Thymus (tissue), 14 donors: ENCODE data around the gene OR56A3. TPM values are rescaled to one million over a fixed set of nuclear protein-coding genes. Genes with fewer than 3 reads are reported as not detected.

ENCODE experiments used
- DNase-seq, 9 donors: peaks; one replicate each; pipeline ENCODE4 v3.0.0-alpha.2; 2013; ENCODE audit warnings: low spot score in 9 of 9, low read depth in 6 of 9, missing footprints in 1 of 9
- H3K27ac ChIP-seq, 2 donors: one replicate each; pipeline ENCODE4 v1.5.1; 2013; ENCODE audit warnings: control low read depth in 1 of 2, low read depth in 1 of 2, low read length in 1 of 2, mild to moderate bottlenecking in 1 of 2, moderate library complexity in 1 of 2
- H3K27me3 ChIP-seq, 2 donors: one replicate each; pipeline ENCODE4 v1.5.1; 2013; ENCODE audit warnings: low read length in 1 of 2; ENCODE audit not compliant: control insufficient read depth in 2 of 2, insufficient read depth in 1 of 2
- H3K36me3 ChIP-seq, 2 donors: one replicate each; pipeline ENCODE4 v1.5.1; 2013; ENCODE audit warnings: low read length in 1 of 2, mild to moderate bottlenecking in 1 of 2, moderate library complexity in 1 of 2; ENCODE audit not compliant: control insufficient read depth in 2 of 2, insufficient read depth in 2 of 2
- H3K4me1 ChIP-seq, 2 donors: one replicate each; pipeline ENCODE4 v1.5.1; 2013; ENCODE audit warnings: low read length in 2 of 2; ENCODE audit not compliant: control insufficient read depth in 2 of 2, insufficient read depth in 2 of 2
- H3K4me3 ChIP-seq, 2 donors: one replicate each; pipeline ENCODE4 v1.5.1; 2013; ENCODE audit warnings: low read length in 2 of 2, control low read depth in 1 of 2, mild to moderate bottlenecking in 1 of 2
- H3K9me3 ChIP-seq, 2 donors: one replicate each; pipeline ENCODE4 v1.5.1; 2013; ENCODE audit warnings: low read length in 1 of 2, mild to moderate bottlenecking in 1 of 2; ENCODE audit not compliant: control insufficient read depth in 2 of 2, insufficient read depth in 1 of 2
- WGBS: extraction: QIAGEN DNeasy Blood & Tissue Kit; methylation state at CpG from one replicate; pipeline ENCODE4 v1.1.7; 2013; 5-methylcytosine and 5-hydroxymethylcytosine counted together
- long read RNA-seq, 10 donors: transcript quantifications; one replicate each; lab custom pipeline, GENCODE V29; 2026
- polyA plus RNA-seq: library from polyadenylated mRNA; stranded (reverse); fragments of 200-250 nt; gene quantifications from one replicate; pipeline ENCODE4 v1.2.3, GENCODE V29; 2013
- total RNA-seq: library from RNA; stranded (reverse); fragments of 120-200 nt; gene quantifications from one replicate; pipeline ENCODE4 v1.2.4, GENCODE V29; 2013
- donor health status: healthy.

Gene OR56A3
- total RNA-seq, result not detected
- polyA plus RNA-seq, result not detected
- long read RNA-seq, donor 1, result 0 reads
- long read RNA-seq, donor 2, result 0 reads
- long read RNA-seq, donor 3, result 0 reads
- long read RNA-seq, donor 4, result 0 reads
- long read RNA-seq, donor 5, result 0 reads
- long read RNA-seq, donor 6, result 0 reads
- long read RNA-seq, donor 7, result 0 reads
- long read RNA-seq, donor 8, result 0 reads
- long read RNA-seq, donor 9, result 0 reads
- long read RNA-seq, donor 10, result 0 reads

- 94% methylated on average over 3 of the region's 3 CpGs for WGBS
- Histone ChIP-seq H3K4me1 (no peaks in the 10 kb centered on the region), H3K27ac (no peak within 1 kb of the TSS), H3K9me3 (peaks cover 2 to 6% of the 10 kb centered on the region in 2 donors), H3K27me3 (no peaks in the 10 kb centered on the region), H3K4me3 (no peak within 1 kb of the TSS), H3K36me3 (no peaks in the 10 kb centered on the region)
- no peak for DNase-seq
Observed at GRCh38 chr11:5941951-5942350, at the start of gene OR56A3. OR56A3 (plus strand) TSS chr11:5942251; CDS start chr11:5947347, 5,096 bp downstream.

GRCh38 chr11:5892908-5893307 lies 49.1 kb upstream of the OR56A3 start, which contains the start of gene OR52E5:
OR52E5 (plus strand) TSS chr11:5893208; CDS start chr11:5900777, 7,569 bp downstream.
- H3K4me1 ChIP-seq, result no peaks in the 10 kb centered on the region
- no peak within 1 kb of the TSS for H3K27ac ChIP-seq
- no peak for DNase-seq
- WGBS, result 97% methylated on average over 3 of the region's 3 CpGs
- no peak within 1 kb of the TSS for H3K4me3 ChIP-seq
- H3K27me3 ChIP-seq, result no peaks in the 10 kb centered on the region
- no peaks in the 10 kb centered on the region for H3K36me3 ChIP-seq
- no peaks in the 10 kb centered on the region for H3K9me3 ChIP-seq

GRCh38 chr11:5899534-5899933 lies 42.5 kb upstream of the OR56A3 start:
- H3K27me3 ChIP-seq, result no peaks in the 10 kb centered on the region
- no peaks in the 10 kb centered on the region for H3K9me3 ChIP-seq
- no peaks in the 10 kb centered on the region for H3K4me1 ChIP-seq
- no peak overlapping the region for H3K4me3 ChIP-seq
- H3K27ac ChIP-seq, result no peak overlapping the region
- H3K36me3 ChIP-seq, result no peaks in the 10 kb centered on the region
- WGBS, result 95% methylated on average over 2 of the region's 2 CpGs
- no peak for DNase-seq

GRCh38 chr11:5910540-5910939 lies 31.5 kb upstream of the OR56A3 start:
- no peak for DNase-seq
- no peaks in the 10 kb centered on the region for H3K27me3 ChIP-seq
- H3K4me1 ChIP-seq, result no peaks in the 10 kb centered on the region
- no peak overlapping the region for H3K4me3 ChIP-seq
- no peaks in the 10 kb centered on the region for H3K9me3 ChIP-seq
- H3K27ac ChIP-seq, result no peak overlapping the region
- H3K36me3 ChIP-seq, result no peaks in the 10 kb centered on the region
- WGBS, result 88% methylated on average over 2 of the region's 2 CpGs

GRCh38 chr11:5922749-5923426 lies 19.2 kb upstream of the OR56A3 start:
- H3K4me1 ChIP-seq, result no peaks in the 10 kb centered on the region
- no peaks in the 10 kb centered on the region for H3K36me3 ChIP-seq
- H3K27ac ChIP-seq, result no peak overlapping the region
- H3K27me3 ChIP-seq, result no peaks in the 10 kb centered on the region
- H3K9me3 ChIP-seq, result peaks cover 0 to under 1% of the 10 kb centered on the region in 2 donors
- WGBS, result 87% methylated on average over 2 of the region's 2 CpGs
- no peak overlapping the region for H3K4me3 ChIP-seq
- no peak for DNase-seq

- H3K27ac ChIP-seq, result no peak overlapping the region
- no peak overlapping the region for H3K4me3 ChIP-seq
- no peaks in the 10 kb centered on the region for H3K36me3 ChIP-seq
- no peaks in the 10 kb centered on the region for H3K27me3 ChIP-seq
- DNase-seq, result no peak
- H3K4me1 ChIP-seq, result no peaks in the 10 kb centered on the region
- peaks cover 0 to 5% of the 10 kb centered on the region in 2 donors for H3K9me3 ChIP-seq
Observed at GRCh38 chr11:5923427-5923776, 18.6 kb upstream of the OR56A3 start.

- H3K27ac ChIP-seq, result no peak overlapping the region
- DNase-seq, result no peak
Observed at GRCh38 chr11:5923794-5924193, 18.3 kb upstream of the OR56A3 start.

GRCh38 chr11:5928271-5928670 lies 13.8 kb upstream of the OR56A3 start:
- no peak overlapping the region for H3K27ac ChIP-seq
- DNase-seq, result no peak
- no peaks in the 10 kb centered on the region for H3K4me1 ChIP-seq
- whole genome bisulfite sequencing, result 98% methylated on average over 17 of the region's 17 CpGs
- H3K27me3 ChIP-seq, result no peaks in the 10 kb centered on the region
- peaks cover 4 to 48% of the 10 kb centered on the region in 2 donors for H3K9me3 ChIP-seq
- no peaks in the 10 kb centered on the region for H3K36me3 ChIP-seq
- no peak overlapping the region for H3K4me3 ChIP-seq

More at GRCh38 chr11:5923794-5924193, 18.3 kb upstream of the OR56A3 start:
- H3K36me3 ChIP-seq, result no peaks in the 10 kb centered on the region
- peaks cover 0 to 9% of the 10 kb centered on the region in 2 donors for H3K9me3 ChIP-seq
- no peaks in the 10 kb centered on the region for H3K4me1 ChIP-seq
- no peaks in the 10 kb centered on the region for H3K27me3 ChIP-seq
- H3K4me3 ChIP-seq, result no peak overlapping the region

- Histone ChIP-seq H3K4me3 (no peak overlapping the region), H3K27me3 (no peaks in the 10 kb centered on the region), H3K9me3 (peaks cover 4 to 50% of the 10 kb centered on the region in 2 donors), H3K4me1 (no peaks in the 10 kb centered on the region), H3K36me3 (no peaks in the 10 kb centered on the region), H3K27ac (no peak overlapping the region)
- 91% methylated on average over 15 of the region's 15 CpGs for WGBS
- DNase-seq, result no peak
Observed at GRCh38 chr11:5928811-5929210, 13.2 kb upstream of the OR56A3 start.
